NCI-H1048 (cell line): ENCODE results near the gene KCNJ8.
"Not testable (repeated sequence)": the region's sequence is repeated elsewhere in the genome, so short reads cannot be mapped to it uniquely, and the experiment has no call there.

Experiments used
- DNase-seq: peaks from one replicate; lab custom pipeline; 2025; lab: John Stamatoyannopoulos, UW

KCNJ8 gene

DNA sequence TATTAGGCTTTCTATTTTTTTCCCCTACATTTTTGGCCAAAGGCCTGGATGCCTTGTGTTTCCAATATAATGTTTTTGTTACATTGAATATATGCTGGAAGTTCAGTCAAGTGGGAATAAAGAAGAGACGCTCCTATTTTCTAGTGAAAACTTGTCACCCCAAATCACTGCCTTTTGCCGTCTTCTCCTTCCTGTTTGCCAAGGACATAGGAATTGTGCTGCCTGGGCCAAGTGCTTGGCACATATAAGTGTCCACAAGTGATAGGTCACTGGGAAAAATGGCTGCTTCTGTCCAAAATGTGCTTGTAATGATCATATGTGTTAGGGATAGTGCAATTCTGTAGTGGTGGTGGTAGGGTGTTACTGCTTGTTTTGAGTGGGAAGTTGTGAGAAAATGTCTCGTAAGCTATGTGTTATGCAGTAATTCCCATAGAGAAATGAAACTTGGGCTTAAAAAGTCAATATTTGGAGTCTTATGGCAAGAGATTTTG, 11.6 kb upstream of the KCNJ8 start:
- DNase-seq = no peak

- not testable (repeated sequence) for DNase-seq
Measured at GRCh38 chr12:21782723-21783122, 8.2 kb upstream of the KCNJ8 start.

DNA sequence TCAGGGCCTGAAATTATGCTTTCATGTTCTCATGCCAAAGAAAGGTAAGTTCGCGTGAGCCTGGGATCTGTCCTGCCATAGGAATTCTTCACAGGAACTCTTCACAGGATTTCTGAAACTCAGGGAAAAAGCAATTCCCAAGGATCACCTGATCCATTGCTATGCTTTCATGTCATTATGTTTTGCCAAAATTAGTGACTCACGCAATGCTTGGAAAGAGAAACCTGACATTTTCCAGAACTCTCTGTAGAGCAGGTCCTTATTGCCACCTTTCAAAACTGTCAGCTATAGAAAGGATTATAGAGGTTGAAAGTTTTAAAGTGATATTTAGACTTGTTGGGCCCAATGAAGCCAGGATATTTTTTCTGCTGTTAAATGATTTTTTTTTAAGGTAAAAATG, 6.3 kb upstream of the KCNJ8 start:
- no peak for DNase-seq

GRCh38 chr12:21776175-21776574, 1.7 kb upstream of the KCNJ8 start:
- DNase-seq = no peak

GRCh38 chr12:21775133-21775820, 771 bp upstream of the KCNJ8 start:
- DNase-seq = no peak

GRCh38 chr12:21773806-21774205, 700 bp downstream of the KCNJ8 start:
- DNase-seq = no peak

DNA sequence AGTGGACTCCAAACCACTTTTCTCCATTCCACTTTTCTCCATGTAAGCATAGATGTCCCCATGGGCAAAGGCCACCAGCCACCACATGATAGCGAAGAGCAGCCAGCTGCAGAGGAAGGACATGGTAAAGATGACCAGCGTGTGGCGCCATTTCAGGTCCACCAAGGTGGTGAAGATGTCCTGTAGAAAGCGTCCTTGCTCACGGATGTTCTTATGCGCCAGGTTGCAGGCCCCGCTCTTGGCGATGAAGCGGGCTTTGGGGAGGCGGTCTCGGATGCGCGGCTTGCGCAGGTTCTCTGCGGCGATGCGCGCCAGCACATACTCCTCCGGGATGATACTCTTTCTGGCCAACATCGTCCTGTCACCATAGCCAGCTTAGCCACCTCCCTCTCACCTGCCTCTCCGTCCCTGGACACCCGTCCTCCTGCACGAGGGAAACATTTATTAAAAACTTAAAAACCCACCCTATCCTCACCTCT, 1.2 kb downstream of the KCNJ8 start:
- no peak for DNase-seq

DNA sequence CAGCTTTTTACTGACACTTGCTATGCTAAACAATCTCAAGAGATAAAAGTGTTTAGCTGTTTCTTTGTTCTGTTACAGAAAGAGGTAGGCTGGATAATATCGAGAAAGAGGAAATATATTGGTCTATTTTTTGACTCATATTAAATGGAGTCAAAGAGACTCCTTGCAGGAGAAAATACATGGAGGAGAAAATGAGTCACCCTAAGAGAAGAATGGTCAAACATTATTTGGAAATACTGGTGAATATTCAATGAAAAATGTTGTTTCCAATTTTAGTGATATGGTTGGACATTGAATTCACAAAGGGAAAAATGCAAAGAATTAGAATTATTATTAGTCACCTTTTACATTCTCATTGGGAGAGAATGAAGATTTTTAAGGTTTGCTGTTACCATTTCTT, 3.2 kb downstream of the KCNJ8 start:
- no peak for DNase-seq

DNA sequence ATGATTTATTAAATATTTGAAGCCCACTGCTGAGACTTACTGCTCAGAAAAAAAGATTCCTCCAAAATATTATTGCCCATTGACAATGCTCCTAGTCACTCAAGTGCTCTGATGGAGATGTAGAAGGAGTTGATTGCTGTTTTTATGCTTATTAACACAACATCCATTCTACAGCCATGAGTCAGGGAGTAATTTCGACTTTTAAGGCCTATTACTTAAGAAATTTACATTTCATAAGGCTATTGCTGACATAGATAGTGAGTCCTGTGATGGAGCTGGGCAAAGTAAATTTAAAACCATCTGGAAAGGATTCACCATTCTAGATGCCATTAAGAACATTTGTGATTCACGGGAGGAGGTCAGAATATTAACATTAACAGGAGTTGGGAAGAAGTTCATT, 5.2 kb downstream of the KCNJ8 start:
- DNase-seq = no peak

DNA sequence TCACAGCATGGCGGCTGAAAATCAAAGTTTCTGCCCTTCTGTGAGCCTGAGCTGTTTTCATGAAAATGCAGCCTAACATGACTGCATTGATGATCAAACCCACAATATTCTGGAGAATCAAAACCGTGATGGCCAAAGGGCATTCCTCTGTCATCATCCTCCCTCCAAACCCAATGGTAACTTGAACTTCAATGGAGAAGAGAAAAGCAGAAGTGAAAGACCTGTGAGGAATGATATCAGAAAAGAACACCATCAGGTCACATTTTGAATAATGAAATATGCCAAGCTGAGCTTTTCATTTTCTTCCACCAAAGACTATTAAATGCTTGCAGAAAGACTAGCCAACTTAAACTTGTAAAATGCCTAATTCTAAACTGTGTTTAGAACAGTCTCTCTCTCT, 8.1 kb downstream of the KCNJ8 start:
- DNase-seq = no peak

GRCh38 chr12:21764950-21765349, 9.6 kb downstream of the KCNJ8 start:
- no peak for DNase-seq

GRCh38 chr12:21764065-21764464, 10.4 kb downstream of the KCNJ8 start:
- DNase-seq = no peak

- no peak for DNase-seq
Measured at GRCh38 chr12:21763531-21763930, 11.0 kb downstream of the KCNJ8 start.

DNA sequence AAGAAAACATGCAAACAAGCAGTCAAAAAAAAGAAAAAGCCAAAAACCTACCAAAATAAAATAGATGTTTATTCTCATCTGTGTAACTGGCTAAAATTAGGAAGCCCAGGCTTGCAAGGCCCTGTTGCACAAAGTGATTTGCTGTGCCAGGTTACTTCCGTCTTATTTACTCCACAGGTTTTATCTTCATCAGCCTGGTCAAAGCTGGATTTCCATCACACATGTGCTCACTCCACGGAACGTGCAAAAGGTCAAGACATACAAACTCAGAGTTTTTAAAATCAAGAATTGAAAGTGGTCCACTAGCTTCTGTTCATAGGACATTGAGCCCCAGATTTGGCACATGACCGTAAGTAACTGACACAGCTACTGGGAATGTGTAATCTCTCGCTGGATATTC, 14.8 kb downstream of the KCNJ8 start:
- DNase-seq = no peak

- no peak for DNase-seq
Measured at GRCh38 chr12:21757735-21758134, 16.8 kb downstream of the KCNJ8 start.

DNA sequence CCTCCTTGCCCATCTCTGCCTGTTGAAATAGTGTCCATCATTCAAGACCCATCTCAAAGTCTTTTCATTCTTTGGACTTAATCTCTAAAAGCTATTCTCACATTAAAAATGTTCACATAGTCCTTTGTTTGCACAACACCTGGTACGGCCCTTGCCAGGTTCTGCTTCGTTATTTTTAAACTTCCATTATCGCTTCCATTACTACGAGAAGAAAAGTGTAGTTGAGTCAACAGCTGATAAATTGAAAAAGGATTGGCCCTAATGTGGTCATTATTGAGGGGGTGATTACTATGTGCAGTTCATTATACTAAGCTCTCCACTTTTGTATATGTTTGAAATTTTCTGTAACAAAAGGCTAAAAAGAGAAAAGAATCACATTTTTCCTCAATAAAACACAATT, 17.8 kb downstream of the KCNJ8 start:
- no peak for DNase-seq

DNA sequence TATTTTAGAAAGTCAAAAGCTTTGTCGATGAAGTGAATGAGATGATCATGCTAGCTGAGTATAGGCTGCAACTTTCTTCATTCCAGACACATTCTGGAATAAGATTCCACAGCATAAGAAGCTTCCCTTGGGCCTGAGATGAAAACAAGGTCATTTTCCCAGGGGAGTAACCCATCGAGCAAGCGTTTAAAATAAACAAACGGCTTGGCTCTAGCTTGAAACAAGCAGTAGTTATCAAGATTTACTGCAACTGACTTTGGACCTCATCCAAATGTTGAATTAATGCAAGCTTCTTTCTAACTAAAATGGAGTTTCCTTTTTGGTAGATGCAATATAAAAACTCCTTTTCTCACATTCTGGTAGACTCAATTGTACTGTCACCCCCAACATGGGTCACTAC, 23.0 kb downstream of the KCNJ8 start:
- DNase-seq = no peak

GRCh38 chr12:21745258-21745657, 29.2 kb downstream of the KCNJ8 start:
- no peak for DNase-seq

- no peak for DNase-seq
Measured at GRCh38 chr12:21731144-21731543, 43.4 kb downstream of the KCNJ8 start.

GRCh38 chr12:21725731-21726130, 48.8 kb downstream of the KCNJ8 start:
- DNase-seq = no peak

GRCh38 chr12:21718944-21719650, 55.4 kb downstream of the KCNJ8 start:
- no peak for DNase-seq

DNA sequence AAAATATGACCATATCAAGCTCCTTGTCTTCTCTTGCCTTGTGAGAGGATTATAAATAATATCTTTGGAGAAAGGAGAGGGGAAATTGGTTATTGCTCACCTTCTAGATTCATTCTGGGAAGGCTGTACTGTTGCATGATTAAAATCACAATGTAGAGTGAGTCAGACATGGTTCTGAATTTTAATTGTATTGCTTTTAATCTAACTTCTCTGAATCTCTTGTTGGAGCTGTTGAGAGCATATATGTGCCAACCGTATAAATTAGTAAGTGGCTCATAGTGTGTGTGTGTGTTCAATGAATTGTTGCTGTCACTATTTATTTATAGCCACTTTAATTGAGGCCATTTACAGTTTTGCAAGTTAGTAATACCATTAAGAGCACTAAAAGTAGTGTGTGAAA, 56.1 kb downstream of the KCNJ8 start:
- DNase-seq = no peak

DNA sequence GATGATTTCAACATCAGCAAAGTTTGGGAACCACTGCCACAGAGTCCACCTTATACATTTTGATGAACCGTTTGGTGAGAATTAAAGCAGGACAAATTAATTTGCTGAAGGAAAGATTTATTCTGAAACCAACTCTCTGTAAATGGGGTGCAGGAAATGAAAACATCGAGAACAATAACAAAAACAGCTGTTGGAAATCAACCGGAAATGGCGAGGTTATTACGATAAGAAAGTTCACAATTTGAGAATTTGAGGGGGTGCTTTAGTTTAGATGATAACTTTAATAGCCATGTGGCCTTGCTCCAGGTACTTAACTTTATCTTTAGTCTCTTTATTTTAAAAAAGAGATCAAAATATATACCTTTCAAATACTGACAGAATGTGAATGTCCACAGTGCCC, 56.7 kb downstream of the KCNJ8 start:
- no peak for DNase-seq

DNA sequence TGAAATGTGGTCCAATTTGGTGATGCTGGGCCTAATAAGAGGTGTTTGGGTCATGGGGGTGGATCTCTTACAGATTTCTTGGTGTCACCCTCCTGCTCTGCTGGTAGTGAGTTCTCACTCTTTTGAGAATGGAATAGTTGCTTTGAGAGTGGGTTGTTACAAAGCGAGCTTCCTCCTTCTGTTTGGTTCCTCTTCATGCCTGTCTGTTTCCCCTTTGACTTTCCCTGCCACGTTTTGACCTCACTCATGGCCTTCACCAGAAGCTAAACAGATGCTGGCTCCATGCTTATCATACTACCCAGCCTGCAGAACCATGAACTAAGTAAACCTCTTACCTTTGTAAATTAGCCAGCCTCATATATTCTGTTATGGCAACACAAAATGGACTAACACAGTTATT, 59.1 kb downstream of the KCNJ8 start:
- DNase-seq = no peak
